NOMO-1 treated with DMSO at 0.1 percent for 48 hours (cell line): Measurements from ENCODE around the gene KCNMB2.
A peak's percentile ranks its signal among the peaks of the same experiment; 100 is the strongest.

Experiments
- DNase-seq: peaks from one replicate; lab custom pipeline; 2025; ENCODE audit not compliant: unreplicated experiment; lab: John Stamatoyannopoulos, UW

The KCNMB2 gene

DNA sequence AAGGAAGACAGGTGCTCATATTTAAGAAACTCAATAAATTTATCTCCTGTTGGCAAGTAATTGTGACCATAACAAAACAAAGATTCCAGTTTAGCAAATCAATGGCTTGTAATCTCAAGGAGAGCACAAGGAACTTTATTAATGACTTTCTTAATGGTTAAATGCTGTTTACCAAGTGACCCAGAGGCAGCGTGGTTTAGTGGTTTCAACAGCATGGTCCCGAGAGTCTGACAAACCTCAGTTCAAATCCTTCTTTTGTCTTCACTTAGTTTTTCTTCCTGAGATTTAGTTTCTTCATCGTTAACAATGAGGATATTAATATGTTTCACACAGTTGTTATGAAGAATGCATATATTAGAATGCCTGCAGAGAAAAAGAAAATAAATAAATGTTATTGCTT, 212.6 kb downstream of the KCNMB2 start:
- DNase-seq = no peak

- no peak for DNase-seq
Measured at GRCh38 chr3:178749471-178749870, 213.2 kb downstream of the KCNMB2 start.

DNA sequence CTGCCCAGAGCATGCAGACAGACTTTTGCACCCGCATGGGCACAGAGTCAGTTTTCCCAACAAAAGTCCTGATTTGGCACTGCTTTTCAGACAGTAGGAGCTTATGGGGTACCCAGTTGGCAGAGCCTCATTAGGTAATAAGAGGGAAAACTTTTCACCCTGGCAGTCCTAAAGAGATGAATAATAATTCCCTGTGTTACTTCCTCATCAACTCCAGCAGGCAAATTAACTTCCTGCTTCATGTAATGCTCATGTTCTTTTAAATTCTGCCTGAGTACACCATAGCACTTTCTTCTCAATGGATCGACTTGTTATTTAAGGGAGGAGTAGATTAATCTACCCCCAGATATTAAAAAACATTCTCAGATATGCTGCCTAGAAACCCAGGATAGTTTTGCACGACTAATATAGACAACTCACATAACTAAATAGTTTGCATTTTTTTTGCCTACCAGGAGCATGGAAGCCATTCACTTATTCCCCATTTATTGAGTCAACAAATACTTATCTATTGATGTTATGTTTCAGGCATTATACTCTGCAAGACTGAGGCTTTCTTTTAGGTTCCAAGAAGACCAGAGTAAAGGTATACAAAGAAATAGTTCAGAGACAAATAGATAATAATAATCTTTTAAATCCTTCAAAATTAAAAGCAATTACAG, 214.5 kb downstream of the KCNMB2 start:
- DNase-seq = no peak

GRCh38 chr3:178752843-178753242, 216.6 kb downstream of the KCNMB2 start:
- DNase-seq = no peak

- DNase-seq = peak; percentile 3
Measured at GRCh38 chr3:178754852-178755510, 218.7 kb downstream of the KCNMB2 start.

GRCh38 chr3:178761024-178761423, 224.8 kb downstream of the KCNMB2 start:
- DNase-seq = no peak

- DNase-seq = no peak
Measured at GRCh38 chr3:178761461-178761860, 225.2 kb downstream of the KCNMB2 start.

DNA sequence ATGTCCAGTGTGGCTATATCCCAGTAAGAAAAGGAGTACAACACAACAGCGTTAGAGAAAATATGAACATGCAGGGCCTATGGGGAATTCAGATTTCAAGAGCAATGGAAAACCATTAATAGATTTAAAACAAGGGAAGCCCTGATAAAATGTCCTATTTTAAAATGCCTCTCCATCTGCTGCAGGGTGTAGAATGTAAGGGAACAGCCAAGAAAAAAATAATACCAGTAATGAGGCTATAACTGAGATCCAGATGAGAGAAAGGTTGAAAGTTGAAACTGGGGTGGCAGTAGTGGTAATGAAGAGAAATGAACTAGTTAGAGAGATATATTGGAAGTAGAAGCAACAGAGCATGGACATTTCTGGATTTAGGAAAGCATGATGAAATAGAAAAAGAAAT, 226.1 kb downstream of the KCNMB2 start:
- DNase-seq = no peak

GRCh38 chr3:178765472-178765871, 229.2 kb downstream of the KCNMB2 start:
- no peak for DNase-seq

DNA sequence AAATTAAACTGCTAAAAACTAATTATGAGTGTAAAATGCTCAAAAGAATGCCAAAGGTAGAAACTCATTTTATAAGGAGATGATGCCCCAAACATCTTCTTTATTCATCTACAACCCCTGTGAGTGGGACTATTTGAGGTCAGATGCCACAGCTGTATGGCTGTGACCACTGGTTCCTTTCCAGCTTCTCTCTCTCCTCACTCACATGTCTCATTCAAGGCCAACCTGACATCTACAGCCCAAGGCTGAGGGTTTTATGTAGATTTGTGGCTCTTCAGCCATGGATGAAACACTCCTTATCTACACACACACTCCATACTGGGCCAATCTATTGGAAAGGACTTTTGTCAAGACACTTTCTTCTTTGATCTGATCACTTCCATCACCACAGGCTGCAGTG, 231.3 kb downstream of the KCNMB2 start:
- DNase-seq = no peak

DNA sequence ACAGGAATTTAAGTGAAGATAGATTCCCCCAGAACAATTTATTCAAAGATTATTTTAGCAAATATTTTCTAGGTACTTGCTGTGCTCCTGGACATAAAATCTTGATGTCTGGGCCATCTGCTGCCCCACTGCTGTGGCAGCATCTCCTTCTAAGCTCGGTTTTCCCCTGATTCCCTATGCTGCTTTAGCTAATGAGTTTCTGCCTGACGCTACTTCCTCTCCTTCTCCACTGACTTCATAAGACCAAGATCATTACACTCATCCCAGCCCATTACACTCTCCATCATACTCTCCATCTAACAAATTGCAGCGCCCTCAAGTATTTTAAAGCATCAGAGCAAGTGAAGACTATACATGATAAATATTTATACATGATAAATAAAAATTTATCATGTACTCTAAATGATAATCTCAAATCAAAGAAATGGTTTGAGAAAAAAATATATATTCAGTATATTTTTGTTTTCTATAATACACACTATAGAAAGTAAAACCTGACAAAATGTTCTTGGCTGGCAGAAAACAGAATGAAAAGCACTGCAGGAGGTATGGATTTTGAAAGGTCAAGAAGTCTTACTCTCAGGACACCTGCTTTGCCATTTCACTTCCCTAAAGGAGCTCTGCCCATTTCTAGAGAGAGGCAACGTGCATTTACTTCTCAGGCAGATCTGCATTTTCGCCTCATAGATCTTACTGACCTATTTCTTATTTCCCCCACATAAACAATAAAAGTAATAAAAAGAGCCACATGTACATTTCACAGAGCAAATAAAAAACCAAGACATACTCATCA, 232.0 kb downstream of the KCNMB2 start:
- DNase-seq = no peak

GRCh38 chr3:178771511-178771910, 235.3 kb downstream of the KCNMB2 start:
- no peak for DNase-seq

GRCh38 chr3:178772746-178773145, 236.5 kb downstream of the KCNMB2 start:
- no peak for DNase-seq

GRCh38 chr3:178773358-178773757, 237.1 kb downstream of the KCNMB2 start:
- DNase-seq = no peak

GRCh38 chr3:178777718-178778411, 241.6 kb downstream of the KCNMB2 start:
- no peak for DNase-seq

GRCh38 chr3:178778589-178778988, 242.4 kb downstream of the KCNMB2 start:
- DNase-seq = no peak

GRCh38 chr3:178785961-178786360, 249.7 kb downstream of the KCNMB2 start:
- DNase-seq = no peak

DNA sequence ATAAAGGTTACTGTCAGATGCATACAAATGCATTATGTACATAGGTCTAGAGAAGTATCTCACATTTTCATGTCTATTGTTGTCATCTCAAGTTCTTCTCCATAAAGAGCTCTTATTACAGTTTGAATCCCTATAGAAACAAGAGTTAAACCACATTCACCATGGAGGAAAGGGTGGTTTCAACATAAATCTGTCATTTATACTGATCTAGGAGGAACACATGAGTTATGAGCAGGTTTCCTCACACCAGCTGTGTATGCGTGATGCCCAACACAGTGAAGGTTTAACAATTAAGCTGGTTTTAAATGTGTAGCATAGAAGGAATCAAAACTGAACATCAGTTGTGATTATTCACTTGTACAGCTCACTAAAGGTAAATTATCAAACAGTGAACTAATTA, 251.7 kb downstream of the KCNMB2 start:
- no peak for DNase-seq

- DNase-seq = no peak
Measured at GRCh38 chr3:178794711-178795110, 258.5 kb downstream of the KCNMB2 start.

- DNase-seq = no peak
Measured at GRCh38 chr3:178795349-178795748, 259.1 kb downstream of the KCNMB2 start.

DNA sequence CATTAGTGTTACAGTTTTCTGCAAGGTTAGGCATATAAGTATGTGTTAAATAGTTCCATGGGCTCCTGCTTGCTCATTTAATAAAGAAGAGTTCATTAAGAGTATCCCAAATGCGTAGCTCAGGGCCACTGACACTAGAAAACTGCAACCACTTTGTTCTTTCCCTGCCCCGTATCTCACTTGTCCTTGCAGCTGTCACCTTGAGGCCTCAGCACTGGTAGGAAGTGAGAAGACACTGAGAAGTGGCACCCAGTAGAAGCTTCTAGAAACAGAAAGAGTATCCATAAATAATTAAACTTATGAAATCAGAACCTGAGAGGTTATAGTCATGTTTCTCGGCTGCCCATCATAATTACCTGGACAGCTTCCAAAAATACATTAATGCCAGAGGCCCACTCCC, 266.0 kb downstream of the KCNMB2 start:
- no peak for DNase-seq
